SK-N-SH (cell line): ENCODE measurements around the gene DPP10. TPM values are rescaled to one million over a fixed set of nuclear protein-coding genes. Genes with fewer than 3 reads are reported as not detected.

ENCODE experiments used
- CTCF ChIA-PET: fragments of 300-600, 350-600 bp; formaldehyde crosslinking; extraction: SDS; loops from one replicate; lab custom pipeline; 2021; lab: Yijun Ruan, JAX
- POLR2A ChIA-PET: fragments of 350-600 bp; sonication (Branson Sonifier 250); formaldehyde crosslinking; extraction: SDS; loops from one replicate; lab custom pipeline; 2020; ENCODE audit warnings: antibody characterized with exemption, inconsistent platforms; lab: Yijun Ruan, JAX
- DNase-seq: peaks from one replicate; pipeline ENCODE4 v3.0.0; 2012
- H2AFZ ChIP-seq: fragments of 200-600 bp; sonication (generic); 2 replicates; pipeline ENCODE4 v1.8.1; 2016; ENCODE audit warnings: antibody characterized with exemption, mild to moderate bottlenecking, low read depth
- H3F3A ChIP-seq: fragments of 200-600 bp; sonication (generic); replicated peaks from 2 replicates; pipeline ENCODE3; 2016; ENCODE audit warnings: antibody characterized with exemption, mild to moderate bottlenecking; ENCODE audit not compliant: insufficient read depth
- H3K27ac ChIP-seq, 2 experiments: fragments of 200-500 bp in 1 of 2; fragments of 200-600 bp in 1 of 2; sonication (Bioruptor generic) in 1 of 2; sonication (generic), shearing (Covaris generic) in 1 of 2; 2 replicates each; pipeline versions ENCODE4 v1.5.1 to v1.6.1; 2014 to 2016; ENCODE audit warnings: low read depth in 2 of 2, inconsistent platforms in 1 of 2, low read length in 1 of 2, mild to moderate bottlenecking in 1 of 2, mixed read lengths in 1 of 2
- H3K27me3 ChIP-seq: fragments of 200-600 bp; sonication (generic), shearing (Covaris generic); 2 replicates; pipeline ENCODE4 v1.6.1; 2016; ENCODE audit warnings: mixed run types; ENCODE audit not compliant: insufficient read depth
- H3K36me3 ChIP-seq, 2 experiments: fragments of 200-500 bp in 1 of 2; fragments of 200-600 bp in 1 of 2; sonication (Bioruptor generic) in 1 of 2; sonication (generic) in 1 of 2; replicated peaks in 1 of 2; 2 replicates each; pipeline versions ENCODE3 to v1.5.1; 2014 to 2016; ENCODE audit warnings: low read length in 1 of 2, mild to moderate bottlenecking in 1 of 2; ENCODE audit not compliant: insufficient read depth in 2 of 2, control insufficient read depth in 1 of 2
- H3K4me1 ChIP-seq, 2 experiments: fragments of 200-500 bp in 1 of 2; fragments of 200-600 bp in 1 of 2; sonication (Bioruptor generic) in 1 of 2; sonication (generic), shearing (Covaris generic) in 1 of 2; 2 replicates each; pipeline versions ENCODE4 v1.5.1 to v1.6.1; 2014 to 2016; ENCODE audit warnings: low read depth in 1 of 2, low read length in 1 of 2, mixed run types in 1 of 2; ENCODE audit not compliant: insufficient read depth in 2 of 2, control insufficient read depth in 1 of 2
- H3K4me2 ChIP-seq: fragments of 200-600 bp; sonication (generic), shearing (Covaris generic); 2 replicates; pipeline ENCODE4 v1.6.1; 2017; ENCODE audit warnings: mixed run types
- H3K4me3 ChIP-seq, 2 experiments: fragments of 200-500 bp in 1 of 2; fragments of 200-600 bp in 1 of 2; sonication (Bioruptor generic) in 1 of 2; sonication (generic), shearing (Covaris generic) in 1 of 2; 2 replicates each; pipeline versions ENCODE4 v1.5.1 to v1.8.1; 2014 to 2016; ENCODE audit warnings: low read depth in 2 of 2, inconsistent platforms in 1 of 2, low read length in 1 of 2, mild to moderate bottlenecking in 1 of 2, mixed read lengths in 1 of 2, moderate library complexity in 1 of 2
- H3K79me2 ChIP-seq: fragments of 200-600 bp; sonication (generic); 2 replicates; pipeline ENCODE4 v1.8.1; 2017; ENCODE audit warnings: mild to moderate bottlenecking; ENCODE audit not compliant: insufficient read depth
- H3K9ac ChIP-seq: fragments of 200-600 bp; sonication (generic); 2 replicates; pipeline ENCODE4 v1.6.1; 2017; ENCODE audit warnings: mixed run types
- H3K9me2 ChIP-seq: fragments of 200-600 bp; sonication (generic); 2 replicates; pipeline ENCODE4 v1.6.1; 2017; ENCODE audit warnings: mixed run types
- H3K9me3 ChIP-seq: fragments of 200-600 bp; sonication (generic); 2 replicates; pipeline ENCODE4 v1.6.1; 2017; ENCODE audit warnings: mixed run types, mild to moderate bottlenecking, moderate library complexity
- H4K20me1 ChIP-seq: fragments of 200-600 bp; sonication (generic); 2 replicates; pipeline ENCODE4 v1.6.1; 2017; ENCODE audit warnings: mild to moderate bottlenecking, mixed run types; ENCODE audit not compliant: insufficient read depth
- CTCF ChIP-seq: fragments of 200-600 bp; sonication (generic); IDR thresholded peaks from 2 replicates; pipeline ENCODE4 v1.6.1; 2017; ENCODE audit warnings: antibody characterized with exemption, mild to moderate bottlenecking, moderate library complexity
- EZH2phosphoT487 ChIP-seq: fragments of 200-600 bp; sonication (generic); IDR thresholded peaks from 2 replicates; pipeline ENCODE4 v1.6.1; 2017; ENCODE audit warnings: low read depth, mixed run types, mild to moderate bottlenecking, antibody characterized with exemption, moderate library complexity, borderline replicate concordance
- FOXJ3 ChIP-seq: sonication (generic); formaldehyde crosslinking; IDR thresholded peaks from 2 replicates; pipeline ENCODE4 v1.5.1; 2020; ENCODE audit warnings: mild to moderate bottlenecking, missing genetic modification reagents
- IRF3 ChIP-seq: fragments of 150-350 bp; IDR thresholded peaks from 2 replicates; pipeline ENCODE4 v1.6.1; 2016; ENCODE audit warnings: mild to moderate bottlenecking, low read depth, low read length
- JUND ChIP-seq: IDR thresholded peaks from 2 replicates; pipeline ENCODE4 v1.4.0; 2012
- MAX ChIP-seq: IDR thresholded peaks from 2 replicates; pipeline ENCODE4 v1.4.0; 2012; ENCODE audit warnings: low read depth
- MEF2A ChIP-seq: IDR thresholded peaks from 2 replicates; pipeline ENCODE4 v1.4.0; 2012; ENCODE audit warnings: low read depth, borderline replicate concordance
- MXI1 ChIP-seq: IDR thresholded peaks from 2 replicates; pipeline ENCODE4 v1.6.1; 2012; ENCODE audit warnings: mild to moderate bottlenecking, low read depth, low read length, improper control_type of control experiment
- NFIC ChIP-seq: IDR thresholded peaks from 2 replicates; pipeline ENCODE4 v1.4.0; 2012; ENCODE audit warnings: borderline replicate concordance
- PBX3 ChIP-seq: IDR thresholded peaks from 2 replicates; pipeline ENCODE4; 2012
- RAD21 ChIP-seq: IDR thresholded peaks from 2 replicates; pipeline ENCODE4 v1.6.1; 2012; ENCODE audit warnings: mild to moderate bottlenecking, low read length
- RCOR1 ChIP-seq: fragments of 150-350 bp; IDR thresholded peaks from 2 replicates; pipeline ENCODE4 v1.6.1; 2017; ENCODE audit warnings: antibody characterized with exemption, low read length
- RFX5 ChIP-seq: IDR thresholded peaks from 2 replicates; pipeline ENCODE4 v1.6.1; 2012; ENCODE audit warnings: mild to moderate bottlenecking, improper control_type of control experiment, low read length
- RXRA ChIP-seq: IDR thresholded peaks from 2 replicates; pipeline ENCODE4 v1.4.0; 2012; ENCODE audit warnings: low read depth, mild to moderate bottlenecking, borderline replicate concordance
- TCF12 ChIP-seq: IDR thresholded peaks from 2 replicates; pipeline ENCODE4 v1.4.0; 2012
- TEAD4 ChIP-seq: IDR thresholded peaks from 2 replicates; pipeline ENCODE4 v1.4.0; 2012; ENCODE audit warnings: mild to moderate bottlenecking, borderline replicate concordance; ENCODE audit not compliant: insufficient read depth
- USF1 ChIP-seq: IDR thresholded peaks from 2 replicates; pipeline ENCODE4 v1.4.0; 2012; ENCODE audit warnings: low read depth, borderline replicate concordance
- WGBS: methylation state at CpG from one replicate; pipeline ENCODE4 v1.1.6; 2017; ENCODE audit warnings: low lambda C conversion rate; 5-methylcytosine and 5-hydroxymethylcytosine counted together
- polyA plus RNA-seq, 3 experiments: library from polyadenylated mRNA; depleted of rRNA; stranded (reverse); fragments of >200 nt; gene quantifications; 2 replicates each; pipeline ENCODE4 v1.2.3, GENCODE V29; 2012

Gene DPP10
- polyA plus RNA-seq, 1 of the 3 experiments (the other 2 are of a cell fraction) = not detected

- no peaks in the 10 kb centered on the region for H3K36me3 ChIP-seq
- TF ChIP-seq MAX (no peak), USF1 (no peak), RAD21 (no peak), EZH2phosphoT487 (no peak), JUND (no peak), RFX5 (no peak), MXI1 (no peak), MEF2A (no peak), FOXJ3 (CRISPR knock-in tag) (no peak), IRF3 (no peak), CTCF (no peak), TCF12 (no peak), NFIC (no peak), TEAD4 (no peak), PBX3 (no peak), RCOR1 (no peak), RXRA (no peak)
- WGBS = 18% methylated on average over 3 of the region's 3 CpGs
- POLR2A ChIA-PET = no interaction called here
- no peaks in the 10 kb centered on the region for H3K9me3 ChIP-seq
- H3K4me2 ChIP-seq = no peak overlapping the region
- H3K9me2 ChIP-seq = no peaks in the 10 kb centered on the region
- no peaks in the 10 kb centered on the region for H3K79me2 ChIP-seq
- DNase-seq = no peak
- H3F3A ChIP-seq = no peaks in the 10 kb centered on the region
- H3K27ac ChIP-seq = no peak overlapping the region
- no peak overlapping the region for H3K4me3 ChIP-seq
- no peak overlapping the region for H2AFZ ChIP-seq
- H3K9ac ChIP-seq = no peak overlapping the region
- CTCF ChIA-PET = no interaction called here
- H4K20me1 ChIP-seq = no peaks in the 10 kb centered on the region
- no peaks in the 10 kb centered on the region for H3K27me3 ChIP-seq
- H3K4me1 ChIP-seq = no peaks in the 10 kb centered on the region
These were observed 850.3 kb downstream of the DPP10 start for GRCh38 chr2:115292742-115293141.
